Heart left ventricle (tissue), 16 donors: ENCODE measurements around the gene LRMDA. TPM values are rescaled to one million over a fixed set of nuclear protein-coding genes. Genes with fewer than 3 reads are reported as not detected.

Experiments used
- ATAC-seq, 4 donors: fragments of 200-7000 bp; cut with Tn5 transposase; one replicate each; pipeline ENCODE4 v1.9.1; 2020 to 2022; ENCODE audit warnings: moderate library complexity in 4 of 4, mild to moderate bottlenecking in 3 of 4, moderate number of reproducible peaks in 1 of 4
- DNase-seq, 5 donors: peaks; one replicate each; pipeline ENCODE4 v3.0.0-alpha.2; 2020
- H3K27ac ChIP-seq, 12 donors: fragments of 200-600 bp; sonication (generic) in 4 of 12; one replicate each; pipeline versions ENCODE4 v1.5.0 to v1.8.0; 2016 to 2022; ENCODE audit warnings: mild to moderate bottlenecking in 2 of 12
- H3K27me3 ChIP-seq, 9 donors: fragments of 200-600 bp; sonication (generic) in 2 of 9; one replicate each; pipeline versions ENCODE4 v1.5.1 to v1.8.0; 2016 to 2022; ENCODE audit warnings: mild to moderate bottlenecking in 3 of 9
- H3K36me3 ChIP-seq, 9 donors: fragments of 200-600 bp; sonication (generic) in 2 of 9; one replicate each; pipeline versions ENCODE4 v1.5.0 to v1.8.0; 2018 to 2022; ENCODE audit warnings: mild to moderate bottlenecking in 2 of 9
- H3K4me1 ChIP-seq, 12 donors: fragments of 200-600 bp; sonication (generic) in 4 of 12; one replicate each; pipeline versions ENCODE4 v1.5.0 to v1.8.0; 2016 to 2022; ENCODE audit warnings: mild to moderate bottlenecking in 3 of 12
- H3K4me3 ChIP-seq, 12 donors: fragments of 200-600 bp; sonication (generic) in 4 of 12; one replicate each; pipeline versions ENCODE4 v1.5.0 to v1.8.0; 2017 to 2022; ENCODE audit warnings: mild to moderate bottlenecking in 9 of 12, moderate library complexity in 4 of 12
- H3K9me3 ChIP-seq, 12 donors: fragments of 200-600 bp; sonication (generic) in 4 of 12; one replicate each; pipeline versions ENCODE4 v1.5.0 to v1.8.0; 2016 to 2022; ENCODE audit warnings: mild to moderate bottlenecking in 1 of 12
- CTCF ChIP-seq, 12 donors: fragments of 200-600 bp; sonication (generic) in 4 of 12; IDR thresholded peaks; one replicate each; pipeline versions ENCODE4 v1.5.0 to v1.8.0; 2018 to 2022; ENCODE audit warnings: antibody characterized with exemption in 12 of 12, mild to moderate bottlenecking in 5 of 12
- POLR2A ChIP-seq, 2 donors: fragments of 450-650 bp; IDR thresholded peaks; one replicate each; pipeline ENCODE4 v1.6.1; 2017; ENCODE audit warnings: antibody characterized with exemption in 2 of 2, mild to moderate bottlenecking in 2 of 2, moderate library complexity in 2 of 2
- WGBS, 4 donors: extraction: QIAGEN DNeasy Blood & Tissue Kit in 2 of 4; methylation state at CpG; one replicate each; pipeline versions ENCODE4 v1.1.5 to v1.1.7; 2013 to 2018; 5-methylcytosine and 5-hydroxymethylcytosine counted together
- intact Hi-C, 10 donors: fragments of 100-400 bp; cut with DNase I; formaldehyde crosslinking; loops; one replicate each; pipeline versions ENCODE4 v1.11.1 to v1.14.2; 2022
- polyA plus RNA-seq, 2 donors: library from polyadenylated mRNA; stranded (reverse); fragments of 200-250 nt; gene quantifications; one replicate each; pipeline ENCODE4 v1.2.3, GENCODE V29; 2013
- total RNA-seq, 9 donors: library from RNA; depleted of rRNA in 2 of 9; stranded (reverse); fragments of >200 nt in 2 of 9; fragmentation: NEBNext Ultra II Directional in 3 of 9; extraction: Animal tissue kit (Norgen Biotek cat#: 25700) in 3 of 9; gene quantifications; one replicate each; pipeline versions ENCODE4 v1.1.0 to v1.2.4, GENCODE V29; 2016 to 2023
- donor health status: ischemic (EF 13 %, LVEDD 7.1; RV severe dilation, severe dysfunction).
- donor health status: healthy with polysubstance abuse.
- donor health status: DM: no; HTN: yes; CAD: no.
- donor health status: DM: no; HTN: no; CAD: no.
- donor health status: ischemic (EF 25% LVEDD 6.9; RV normal size, moderate dysfunction).
- donor health status: ischemic (EF 25% LVEDD 5.7; RV mildly dilated, moderate dysfunction).
- donor health status: healthy.
- donor health status: DM: yes; HTN: yes; CAD: no.
- donor health status: ischemic (EF 35%, LVEDD 5.7; RV mildly dilated, moderate dysfunction).
- donor health status: nonischemic (EF 11% LVEDD 7.7; RV severe dilation, severe dysfunction).
- donor health status: DM: yes; HTN: yes; CAD: no.
- donor health status: PGD.
- donor health status: ischemic (EF 29% LVEDD 5.4; RV normal size, mild dysfunction).
- donor health status: nonischemic (EF 23%, LVEDD 6.1; RV moderate dilation, normal function).

LRMDA gene
- total and polyA plus RNA-seq, 11 donors: 2.4 to 34.4 (median 14.9) TPM

GRCh38 chr10:75980419-75981002 lies 549.1 kb downstream of the LRMDA start:
- TF ChIP-seq POLR2A (IDR thresholded peaks at IDR 0.05) (no peak), CTCF (IDR thresholded peaks at IDR 0.05) (no peak)
- H3K27ac ChIP-seq: no peak overlapping the region
- ATAC-seq: no peak
- H3K9me3 ChIP-seq: no peaks in the 10 kb centered on the region
- no peaks in the 10 kb centered on the region for H3K4me1 ChIP-seq
- H3K36me3 ChIP-seq: no peaks in the 10 kb centered on the region
- intact Hi-C loops: no loop called here
- no peak for DNase-seq
- WGBS, 4 donors: 87 to 91% (median 90%) methylated on average over 6 of the region's 6 CpGs
- H3K4me3 ChIP-seq: no peak overlapping the region
- no peaks in the 10 kb centered on the region for H3K27me3 ChIP-seq

GRCh38 chr10:75982611-75983369 lies 551.4 kb downstream of the LRMDA start:
- TF ChIP-seq CTCF (IDR thresholded peaks at IDR 0.05) (no peak), POLR2A (IDR thresholded peaks at IDR 0.05) (no peak)
- H3K4me3 ChIP-seq: no peak overlapping the region
- no peaks in the 10 kb centered on the region for H3K27me3 ChIP-seq
- DNase-seq (no peak), ATAC-seq (no peak)
- H3K36me3 ChIP-seq: no peaks in the 10 kb centered on the region
- intact Hi-C loops: no loop called here
- H3K27ac ChIP-seq: no peak overlapping the region
- H3K4me1 ChIP-seq: no peaks in the 10 kb centered on the region
- H3K9me3 ChIP-seq: no peaks in the 10 kb centered on the region
- 76 to 86% (median 81%) methylated on average over 5 of the region's 5 CpGs for WGBS, 4 donors

GRCh38 chr10:75984067-75984466 lies 552.6 kb downstream of the LRMDA start:
- Histone ChIP-seq H3K27me3 (no peaks in the 10 kb centered on the region), H3K27ac (no peak overlapping the region), H3K4me1 (no peaks in the 10 kb centered on the region), H3K9me3 (no peaks in the 10 kb centered on the region), H3K36me3 (no peaks in the 10 kb centered on the region), H3K4me3 (no peak overlapping the region)
- no peak for DNase-seq
- intact Hi-C loops: no loop called here
- 85 to 91% (median 90%) methylated on average over 4 to 7 of the region's 7 CpGs for WGBS, 4 donors
- ATAC-seq: no peak
- TF ChIP-seq CTCF (IDR thresholded peaks at IDR 0.05) (no peak), POLR2A (IDR thresholded peaks at IDR 0.05) (no peak)

GRCh38 chr10:75987616-75988015 lies 556.2 kb downstream of the LRMDA start:
- intact Hi-C loops: no loop called here
- whole genome bisulfite sequencing, 4 donors: 89 to 100% (median 97%) methylated on average over 1 of the region's 1 CpG
- no peak for DNase-seq

More at GRCh38 chr10:75987616-75988015, 556.2 kb downstream of the LRMDA start:
- Histone ChIP-seq H3K36me3 (no peaks in the 10 kb centered on the region), H3K4me3 (no peak overlapping the region), H3K4me1 (no peaks in the 10 kb centered on the region), H3K9me3 (no peaks in the 10 kb centered on the region), H3K27ac (no peak overlapping the region), H3K27me3 (no peaks in the 10 kb centered on the region)
- no peak for ATAC-seq
- TF ChIP-seq POLR2A (IDR thresholded peaks at IDR 0.05) (no peak), CTCF (IDR thresholded peaks at IDR 0.05) (no peak)
